ENCODE results near the gene BAZ2B.
"Not testable (repeated sequence)": the region's sequence is repeated elsewhere in the genome, so short reads cannot be mapped to it uniquely, and the experiment has no call there.

The BAZ2B gene

DNA sequence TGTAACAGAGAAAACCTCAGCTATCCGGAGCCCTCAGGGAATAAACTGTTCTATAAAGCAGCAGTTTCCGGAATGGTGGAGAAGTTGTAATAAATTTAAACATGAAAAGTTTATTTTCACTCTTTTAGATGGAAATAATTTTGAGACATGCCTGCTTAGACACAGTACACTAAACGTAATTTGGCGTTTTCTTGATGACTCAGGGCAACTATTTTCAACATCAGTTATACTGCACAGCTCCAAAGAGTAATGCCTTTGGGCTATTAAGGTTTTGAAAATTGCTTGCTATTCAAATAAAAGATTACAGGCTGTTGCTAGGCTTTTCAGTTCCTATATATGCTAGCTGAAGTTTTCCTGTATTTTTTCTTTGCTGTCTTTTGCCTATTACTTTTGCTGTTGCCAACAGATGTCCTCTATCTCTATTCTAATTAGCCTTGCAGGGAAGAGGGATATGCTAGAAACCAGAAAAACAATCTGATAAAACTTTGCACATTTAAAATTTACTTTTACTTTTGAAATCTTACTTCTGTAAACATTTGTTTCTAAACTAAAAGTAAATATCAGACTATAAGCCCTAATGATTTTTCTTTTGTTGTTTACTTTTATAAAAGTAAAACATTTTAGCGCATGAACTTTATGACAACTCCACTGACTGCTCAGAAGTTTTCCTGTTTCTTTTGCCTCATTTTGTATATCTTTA lies 216.5 kb downstream of the BAZ2B start:
- DNase-seq, result no peak

DNA sequence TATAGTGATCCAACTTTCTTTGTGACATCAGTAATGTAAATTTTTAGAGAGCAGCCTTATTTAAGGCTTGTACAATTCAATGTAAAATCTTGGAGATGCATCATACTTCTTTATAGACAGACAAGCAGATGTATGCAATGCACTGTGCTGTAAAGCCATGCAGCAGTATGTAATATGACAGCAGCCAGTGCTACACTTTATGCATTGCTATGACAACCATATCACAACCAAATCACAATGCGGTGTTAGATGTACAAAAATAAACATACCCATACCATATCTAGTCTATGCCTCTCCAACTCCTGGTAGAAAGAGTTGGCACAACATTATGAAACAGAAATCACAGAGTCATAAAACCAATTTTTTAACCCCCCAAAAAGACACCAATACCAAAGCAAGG lies 219.5 kb downstream of the BAZ2B start:
- DNase-seq, result no peak

DNA sequence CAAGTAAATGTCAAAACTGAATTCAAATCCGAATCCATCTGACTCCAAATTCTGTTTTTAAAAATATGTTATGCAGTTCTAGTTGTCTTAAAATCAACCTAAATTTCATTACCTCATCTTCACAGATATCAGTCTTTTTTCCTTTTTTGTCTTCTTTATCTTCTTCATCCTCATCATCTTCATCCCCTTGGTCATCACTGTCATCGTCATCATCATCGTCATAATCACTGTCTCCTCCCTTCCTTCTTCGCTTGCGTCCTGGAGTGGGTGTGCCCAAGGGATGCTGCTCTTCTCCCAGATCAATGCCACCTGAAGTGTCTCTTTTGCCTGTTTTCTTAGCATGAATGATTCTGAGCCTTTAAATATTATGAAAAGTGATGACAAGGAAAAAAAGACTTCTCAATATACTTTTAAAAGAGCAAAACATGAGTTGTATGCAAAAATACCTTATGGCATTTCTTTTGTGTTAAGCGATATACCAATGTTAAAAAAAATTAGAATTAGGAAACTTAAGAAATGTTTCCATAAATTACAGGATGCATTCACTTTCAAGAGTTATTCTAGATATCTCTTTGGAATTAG lies 233.8 kb downstream of the BAZ2B start:
- DNase-seq, result no peak

DNA sequence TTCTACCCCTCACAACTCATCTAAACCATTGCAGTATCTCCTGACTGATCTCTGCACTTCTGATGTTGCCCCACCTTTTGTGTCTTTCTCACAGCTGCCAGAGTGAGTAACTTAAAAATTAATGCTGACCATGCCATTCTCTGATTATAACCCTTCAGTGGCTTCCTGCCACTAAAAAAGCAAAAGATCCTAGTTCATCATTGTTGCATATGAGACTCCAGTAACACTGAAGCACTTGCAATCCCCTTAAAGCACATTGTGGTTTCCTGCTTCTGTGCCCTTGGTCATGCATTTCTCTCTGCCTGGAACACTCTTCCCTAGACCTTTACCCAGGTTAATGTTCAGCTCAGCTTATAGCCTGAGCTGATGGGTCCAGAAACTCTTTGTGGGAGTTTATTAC lies 234.8 kb downstream of the BAZ2B start:
- DNase-seq, result no peak

DNA sequence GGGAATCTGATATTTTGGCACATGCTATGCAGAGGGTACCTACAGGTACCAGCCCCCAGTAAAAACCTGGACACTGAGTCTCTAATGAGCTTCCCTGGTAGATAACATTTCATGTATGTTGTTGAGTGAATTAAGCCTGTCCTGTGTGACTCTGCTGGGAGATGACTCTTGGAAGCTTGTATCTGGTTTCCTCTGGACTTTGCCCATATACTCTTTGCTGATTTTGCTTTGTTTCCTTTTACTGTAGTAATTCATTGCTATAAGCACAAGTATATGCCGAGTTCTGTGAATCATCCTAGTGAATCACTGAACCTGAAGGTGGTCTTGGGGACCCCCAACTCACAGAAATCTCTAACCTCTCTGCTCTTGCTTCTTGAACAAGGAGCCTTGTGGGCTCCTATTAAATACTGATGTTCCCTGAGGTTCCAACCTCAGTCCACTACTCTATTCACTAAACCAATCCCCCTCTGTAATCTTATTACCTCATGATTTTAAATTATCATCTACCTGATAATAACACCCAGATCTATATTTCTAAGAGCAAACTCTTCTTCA lies 235.6 kb downstream of the BAZ2B start:
- no peak for DNase-seq

DNA sequence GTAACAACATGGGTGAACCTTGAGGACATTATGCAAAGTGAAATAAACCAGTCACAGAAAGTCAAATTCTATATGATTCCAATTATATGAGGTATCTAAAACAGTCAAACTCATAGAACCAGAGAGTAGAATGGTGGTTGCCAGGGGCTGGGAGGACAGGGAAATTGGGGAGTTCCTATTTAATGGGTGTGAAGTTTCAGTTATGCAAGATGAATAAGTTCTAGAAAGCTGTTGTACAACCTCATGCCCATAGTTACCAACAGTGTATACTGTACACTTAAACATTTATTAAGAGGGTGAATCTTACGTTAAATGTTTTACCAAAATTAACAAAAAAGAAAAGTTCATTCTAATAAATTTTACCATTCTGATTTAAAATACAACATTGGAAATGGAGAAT lies 237.2 kb downstream of the BAZ2B start:
- DNase-seq, result no peak

DNA sequence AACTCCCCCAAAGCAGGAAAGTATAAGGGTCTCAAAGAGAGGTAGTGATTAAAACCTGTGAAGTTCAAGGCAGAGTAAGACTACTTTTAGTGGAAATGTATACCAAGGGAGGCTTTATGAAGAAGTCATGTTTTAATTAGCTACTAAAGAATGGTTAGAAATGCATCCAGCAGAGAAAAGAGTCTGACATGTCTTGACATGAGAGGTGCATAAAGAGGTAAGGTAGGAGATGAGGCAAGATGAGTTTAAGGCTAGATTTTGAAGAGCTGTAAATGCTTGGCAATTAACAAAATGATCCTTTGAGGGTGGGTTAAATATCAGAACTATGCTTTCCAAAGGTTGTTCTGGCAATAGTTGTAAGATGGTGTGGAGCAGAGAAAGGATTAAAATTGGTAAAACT lies 241.1 kb downstream of the BAZ2B start:
- no peak for DNase-seq

DNA sequence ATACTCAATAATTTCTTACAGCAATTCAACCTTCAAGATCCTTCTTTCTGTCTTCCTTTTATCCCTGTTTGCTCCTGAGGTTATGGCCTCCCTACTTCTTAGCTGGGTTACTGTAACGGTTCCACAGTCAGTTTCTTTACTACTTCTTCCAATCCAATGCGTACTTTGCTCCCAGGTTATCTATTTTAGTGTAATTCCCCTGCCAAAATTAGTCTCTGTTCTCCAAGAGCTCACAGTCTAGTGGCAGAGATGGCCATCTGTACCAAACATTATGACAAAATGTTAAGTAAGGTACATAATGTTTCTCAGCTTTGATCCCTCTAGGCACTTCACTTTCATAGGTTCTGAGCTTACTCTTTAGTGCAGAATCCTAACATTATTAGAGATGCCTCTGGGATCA lies 244.8 kb downstream of the BAZ2B start:
- no peak for DNase-seq

DNA sequence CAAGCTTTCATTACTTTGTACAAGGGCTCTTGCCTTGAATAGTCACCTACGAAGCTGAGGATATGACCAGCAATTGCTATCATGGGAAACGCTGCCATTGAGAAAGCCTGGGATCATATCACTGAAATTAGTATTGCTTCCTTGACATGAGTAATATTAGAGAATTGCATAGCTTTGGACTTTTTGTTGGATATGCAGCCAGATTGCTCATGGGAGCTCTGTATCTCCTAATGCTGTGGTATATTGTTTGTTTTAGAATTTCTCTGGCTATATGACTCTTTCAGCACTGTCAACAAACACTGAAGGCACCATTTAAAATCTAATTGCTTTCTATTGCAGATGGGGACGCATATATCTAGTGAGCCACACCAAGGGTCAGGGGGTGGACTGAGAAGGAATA lies 249.8 kb downstream of the BAZ2B start:
- no peak for DNase-seq

DNA sequence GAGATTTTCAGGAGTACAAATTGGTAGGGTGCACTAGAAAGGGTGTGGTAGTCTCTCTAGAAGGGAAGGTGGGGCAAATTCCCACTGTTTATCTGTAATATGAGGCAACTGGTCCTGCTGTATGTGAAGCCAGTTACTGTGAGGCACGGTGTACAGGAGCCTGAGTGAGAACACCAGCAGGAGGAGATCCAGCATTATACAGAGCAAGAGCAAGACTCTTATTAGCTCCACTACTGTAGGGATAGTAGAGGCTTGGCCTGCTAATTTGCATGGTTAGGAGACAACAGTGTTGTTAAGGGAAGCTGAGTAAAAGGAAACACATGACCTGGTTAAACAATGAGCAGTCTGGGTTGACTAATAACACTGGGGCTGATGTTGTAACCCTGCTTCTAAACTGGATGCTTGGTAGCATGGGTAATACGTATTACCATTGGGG lies 253.5 kb downstream of the BAZ2B start:
- no peak for DNase-seq

DNA sequence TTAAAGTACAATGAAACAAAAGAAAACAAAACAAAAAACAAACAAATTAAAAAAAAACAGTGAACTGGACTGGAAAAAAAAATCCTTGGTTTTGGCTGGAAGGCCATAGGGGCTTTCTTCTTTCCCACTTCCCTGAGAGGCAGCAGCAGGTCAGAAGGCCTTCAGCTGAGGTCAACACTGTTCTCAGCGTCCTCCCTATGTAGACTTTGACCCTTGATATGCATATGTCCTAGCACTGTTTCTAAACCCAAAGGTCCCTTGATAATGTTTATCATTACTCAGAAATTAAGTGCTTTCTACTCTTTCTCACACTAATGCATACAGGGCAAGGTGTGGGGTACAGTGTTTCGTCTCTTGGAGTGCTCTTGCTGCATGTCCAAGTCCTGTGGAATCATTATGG lies 254.3 kb downstream of the BAZ2B start:
- no peak for DNase-seq

DNA sequence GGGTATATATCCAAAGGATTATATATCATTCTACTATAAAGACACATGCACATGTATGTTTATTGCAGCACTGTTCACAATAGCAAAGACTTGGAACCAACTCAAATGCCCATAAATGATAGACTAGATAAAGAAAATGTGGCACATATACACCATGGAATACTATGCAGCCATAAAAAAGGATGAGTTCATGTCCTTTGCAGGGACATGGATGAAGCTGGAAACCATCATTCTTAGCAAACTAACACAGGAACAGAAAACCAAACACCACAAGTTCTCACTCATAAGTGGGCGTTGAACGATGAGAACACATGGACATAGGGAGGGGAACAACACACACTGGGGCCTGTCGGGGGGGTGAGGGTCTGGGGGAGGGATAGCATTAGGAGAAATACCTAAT lies 254.7 kb downstream of the BAZ2B start:
- not testable (repeated sequence) for DNase-seq

DNA sequence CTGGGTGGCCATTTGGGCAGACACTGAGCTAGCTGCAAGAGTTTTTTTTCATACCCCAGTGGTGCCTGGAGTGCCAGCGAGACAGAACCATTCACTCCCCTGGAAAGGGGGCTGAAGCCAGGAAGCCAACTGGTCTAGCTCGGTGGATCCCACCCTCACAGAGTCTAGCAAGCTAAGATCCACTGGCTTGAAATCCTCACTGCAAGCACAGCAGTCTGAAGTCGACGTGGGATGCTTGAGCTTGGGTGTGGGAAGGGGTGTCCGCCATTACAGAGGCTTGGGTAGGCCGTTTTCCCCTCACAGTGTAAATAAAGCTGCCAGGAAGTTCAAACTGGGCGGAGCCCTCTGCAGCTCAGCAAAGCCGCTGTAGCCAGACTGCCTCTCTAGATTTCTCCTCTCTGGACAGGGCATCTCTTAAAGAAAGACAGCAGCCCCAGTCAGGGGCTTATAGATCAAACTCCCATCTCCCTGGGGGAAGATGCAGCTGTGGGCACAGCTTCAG lies 260.2 kb downstream of the BAZ2B start:
- DNase-seq, result no peak

DNA sequence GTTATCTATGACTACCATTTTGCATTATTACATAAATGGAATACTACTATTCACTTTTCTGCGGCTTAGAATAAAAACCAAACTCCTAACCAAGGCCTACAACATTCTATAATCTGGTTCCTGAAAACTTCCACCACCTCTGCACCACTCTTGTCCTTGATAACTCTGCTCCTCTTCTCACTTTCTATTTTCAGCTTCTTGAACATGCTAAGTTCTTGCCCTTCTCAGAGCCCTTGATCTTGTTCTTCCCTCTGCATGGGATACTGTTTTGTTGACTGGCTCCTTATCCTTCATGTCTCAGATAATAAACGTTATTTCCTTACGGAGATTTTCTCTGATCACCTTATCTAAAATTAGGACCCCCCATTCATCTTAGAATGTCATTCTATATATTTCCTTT lies 264.4 kb downstream of the BAZ2B start:
- DNase-seq, result no peak

DNA sequence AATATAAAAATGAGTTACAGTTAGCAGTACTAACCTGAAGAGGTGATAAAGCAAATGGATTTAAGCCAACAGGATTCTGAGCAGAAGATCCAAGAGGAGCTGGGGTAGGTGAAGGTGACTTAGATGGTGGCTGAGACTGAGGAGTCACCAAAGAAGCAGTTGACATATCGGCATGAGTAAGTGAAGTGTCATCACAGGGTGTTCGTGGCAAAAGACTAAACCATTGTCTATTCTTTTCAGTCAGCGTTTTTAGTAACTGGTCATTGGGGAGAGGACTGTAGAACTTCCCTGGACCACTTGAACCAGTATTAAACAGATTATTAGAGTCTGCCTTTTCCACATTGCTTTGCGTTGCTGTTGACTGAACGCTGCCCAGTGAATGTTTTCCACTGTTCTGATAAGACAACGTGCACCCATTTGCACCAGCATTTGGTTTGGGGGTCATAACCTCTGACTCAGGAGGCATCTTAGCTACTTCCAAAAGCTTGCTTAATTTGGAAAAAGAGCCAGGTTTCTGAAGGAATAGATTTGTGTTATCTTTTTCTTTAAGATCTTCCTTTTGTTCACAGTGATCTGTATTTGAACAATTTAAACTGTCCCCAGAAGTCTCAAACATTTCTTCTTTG lies 266.6 kb downstream of the BAZ2B start:
- no peak for DNase-seq

DNA sequence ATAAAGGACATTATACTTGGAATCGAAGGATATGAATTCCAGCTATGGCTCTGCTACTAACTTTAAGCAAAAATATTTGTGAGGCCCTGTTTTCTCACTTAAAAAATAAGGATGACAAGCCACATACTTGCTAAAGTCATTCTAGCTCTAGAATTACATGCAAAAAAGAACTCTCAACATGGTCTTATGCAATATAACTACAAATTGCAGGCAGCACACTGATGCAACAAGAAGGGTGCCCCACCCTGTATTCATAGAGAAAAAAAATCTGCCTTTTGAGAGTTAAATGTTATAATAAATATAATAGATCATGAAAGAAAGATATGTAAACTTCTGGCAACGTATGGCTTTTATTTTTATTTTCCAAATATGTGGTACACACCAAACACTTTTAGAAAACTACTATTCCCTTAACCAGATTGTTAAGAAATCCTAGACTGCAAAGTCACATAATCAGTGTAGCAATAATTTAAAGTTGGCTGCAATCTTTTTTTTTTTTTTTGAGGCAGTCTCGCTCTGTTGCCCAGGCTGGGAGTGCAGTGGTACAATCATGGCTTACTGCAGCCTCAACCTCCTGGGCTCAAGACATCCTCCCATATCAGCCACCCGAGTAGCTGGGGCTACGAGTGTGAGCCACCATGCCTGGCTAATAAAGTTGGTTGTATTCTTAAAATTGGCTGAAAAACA lies 289.6 kb downstream of the BAZ2B start:
- no peak for DNase-seq

DNA sequence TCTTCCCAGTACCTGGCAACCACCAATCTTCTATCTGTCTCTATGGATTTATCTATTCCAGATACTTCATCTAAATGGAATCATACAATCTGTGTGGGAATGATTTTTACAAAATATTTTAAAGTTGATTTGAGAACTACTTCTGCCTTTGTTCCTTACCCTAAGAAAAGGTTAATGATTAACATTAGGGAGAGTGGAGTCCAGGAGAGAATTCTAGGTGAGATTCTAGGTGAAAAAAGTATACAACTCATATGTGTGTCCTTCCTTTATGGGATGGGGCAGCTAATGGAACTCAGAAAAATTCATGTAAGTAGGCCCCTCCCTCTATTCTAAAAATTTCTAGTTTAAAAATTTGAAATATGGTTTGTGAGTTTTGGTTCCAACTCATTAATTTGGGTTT lies 293.9 kb downstream of the BAZ2B start:
- DNase-seq, result no peak

DNA sequence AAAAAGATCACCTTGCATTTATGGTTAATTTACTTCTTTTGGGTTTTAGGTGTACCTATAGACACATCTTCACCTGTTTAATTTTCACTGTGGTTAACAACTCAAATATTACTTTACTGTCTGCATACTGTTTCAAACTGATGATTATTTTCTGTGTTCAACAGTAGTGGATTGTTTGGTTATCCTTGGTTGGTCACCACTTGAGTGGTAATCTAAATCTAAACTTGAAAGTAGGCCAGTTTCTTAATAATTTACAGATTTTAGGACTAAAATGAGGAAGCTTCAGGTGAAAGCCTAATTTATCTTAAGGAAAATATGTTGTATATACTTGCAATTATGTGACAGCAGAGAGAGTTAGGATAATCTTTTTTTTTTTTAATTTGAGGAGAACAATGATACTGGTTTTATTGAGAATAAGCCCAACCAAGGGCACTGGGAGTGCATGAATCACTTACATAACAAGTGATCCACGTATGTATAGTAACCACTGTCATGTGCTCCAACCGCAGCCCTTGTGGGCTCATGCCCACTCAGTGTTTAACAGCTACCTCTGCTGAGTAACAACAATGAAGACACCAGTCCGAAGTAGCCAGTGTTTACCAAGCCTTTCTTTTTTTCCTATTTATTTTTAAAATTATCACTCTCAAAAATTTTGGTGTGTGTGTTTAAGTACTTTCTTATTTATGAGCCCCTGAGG lies 298.8 kb downstream of the BAZ2B start:
- DNase-seq, result no peak

DNA sequence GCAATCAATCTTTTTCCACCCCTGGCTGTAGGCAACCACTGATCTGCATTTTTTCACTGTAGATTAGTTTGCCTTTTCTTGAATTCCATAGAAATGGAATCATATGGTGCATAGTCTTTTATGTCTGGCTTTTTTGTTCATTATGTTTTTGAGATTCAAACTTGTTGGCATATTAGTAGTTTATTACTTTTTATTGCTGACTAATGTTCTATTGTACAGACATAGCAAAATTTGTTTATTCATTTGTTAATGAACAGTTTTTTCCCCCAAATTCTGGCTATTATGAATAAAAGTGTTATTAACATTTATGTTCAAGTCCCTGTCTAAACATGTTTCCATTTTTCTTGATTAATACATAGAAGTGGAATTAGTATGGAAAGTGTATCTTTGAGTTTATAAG lies 308.4 kb downstream of the BAZ2B start:
- no peak for DNase-seq

DNA sequence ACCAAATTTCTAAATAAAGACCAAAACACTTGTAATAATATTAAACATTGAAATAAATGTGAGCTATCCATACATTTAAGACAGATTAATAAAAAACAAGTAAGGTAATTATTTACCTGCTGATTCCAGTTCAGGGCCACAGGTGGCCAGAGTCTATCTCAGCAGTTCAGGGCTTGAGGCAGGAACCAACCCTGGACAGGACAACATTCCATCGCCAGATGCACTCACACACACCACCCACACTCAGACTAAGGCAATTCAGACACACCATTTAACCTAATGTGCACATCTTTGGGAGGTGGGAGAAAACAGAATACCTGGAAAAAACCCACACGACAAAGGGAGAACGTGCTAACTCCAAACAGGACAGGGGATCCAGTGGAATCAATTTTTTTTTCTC lies 315.8 kb downstream of the BAZ2B start:
- no peak for DNase-seq

DNA sequence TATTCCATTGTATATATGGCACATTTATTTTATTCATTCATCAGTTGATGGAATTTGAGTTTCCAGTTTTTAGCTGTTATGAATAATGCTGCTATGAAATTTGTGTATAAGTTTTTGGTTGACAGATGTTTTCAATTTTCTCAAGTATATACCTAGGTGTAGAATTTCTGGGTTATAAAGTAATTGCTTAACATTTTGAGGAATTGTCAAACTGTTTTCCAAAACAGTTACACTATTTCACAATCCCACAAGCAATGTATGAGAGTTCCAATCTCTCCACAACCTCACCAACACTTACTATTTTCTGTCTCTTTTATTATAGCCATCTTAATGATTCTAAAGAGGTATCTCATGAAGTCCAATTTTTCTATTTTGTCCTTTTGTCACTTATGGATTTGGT lies 317.4 kb downstream of the BAZ2B start:
- no peak for DNase-seq

DNA sequence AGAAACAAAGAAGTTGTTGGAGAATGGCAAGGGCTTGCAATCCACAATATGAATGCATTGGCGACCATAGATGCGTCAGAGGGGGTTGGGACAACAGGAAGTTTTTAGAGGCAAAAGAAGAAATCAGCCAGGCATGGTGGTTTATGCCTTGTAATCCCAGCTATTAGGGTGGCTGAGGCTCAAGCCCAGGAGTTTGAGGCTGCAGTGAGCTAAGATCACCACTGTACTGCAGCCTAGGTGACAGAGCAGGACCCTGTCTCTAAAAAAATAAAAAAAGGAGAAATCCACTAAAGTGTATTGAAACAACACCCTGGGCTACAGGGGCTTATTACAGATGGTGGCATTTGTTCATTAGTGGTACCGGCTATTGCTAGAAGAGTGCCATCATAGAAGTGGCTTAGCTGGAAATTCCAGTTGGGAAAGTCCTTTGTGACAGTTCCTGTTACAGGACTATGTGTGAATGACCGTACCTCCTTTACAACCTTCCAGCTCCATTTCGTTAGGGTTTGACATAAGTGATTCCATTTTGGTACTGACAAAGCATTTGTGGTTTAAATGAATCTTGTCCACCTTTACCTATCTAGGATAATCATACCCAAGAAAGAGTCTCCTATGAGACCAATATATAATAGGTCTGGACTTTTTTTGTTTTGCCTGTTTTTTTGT lies 319.2 kb downstream of the BAZ2B start:
- DNase-seq, result no peak
